HCT116 (cell line): ENCODE results near the gene MDM2. TPM values are rescaled to one million over a fixed set of nuclear protein-coding genes. Genes with fewer than 3 reads are reported as not detected.

Experiments used
- ATAC-seq: fragments of 200-7000 bp; cut with Tn5 transposase; 2 replicates; pipeline ENCODE4 v1.9.1; 2020; ENCODE audit warnings: mild to moderate bottlenecking, moderate library complexity
- BruUV-seq: library from RNA; stranded (reverse); fragments of 400-500 nt; replicated peaks from 2 replicates; lab custom pipeline; 2021; lab: Mats Ljungman, UMichigan
- CTCF ChIA-PET: fragments of 300-600 bp; sonication (Branson Sonifier 250); formaldehyde crosslinking; loops from one replicate; lab custom pipeline; 2021; ENCODE audit warnings: antibody characterized with exemption; lab: Charles Lee
- POLR2A ChIA-PET: fragments of 300-600, 350-600 bp; sonication (Branson Sonifier 250); formaldehyde crosslinking; loops from one replicate; lab custom pipeline; 2021; ENCODE audit warnings: antibody characterized with exemption; lab: Charles Lee
- RAD21 ChIA-PET, 2 experiments: fragments of 300-600 bp; sonication (Branson Sonifier 250); formaldehyde crosslinking; loops; one replicate each; lab custom pipeline; 2023; ENCODE audit warnings: low total read pairs in 2 of 2; ENCODE audit not compliant: uncharacterized antibody in 2 of 2, unreplicated experiment in 2 of 2, low non-redundant PET in 1 of 2; lab: Charles Lee
- DNase-seq: peaks from one replicate; pipeline ENCODE4 v3.0.0-alpha.2; 2010; ENCODE audit warnings: low read depth, low spot score
- H2AFZ ChIP-seq: fragments of 200-600 bp; shearing (Covaris generic), sonication (generic); 2 replicates; pipeline ENCODE4 v1.6.1; 2017; ENCODE audit warnings: low read depth, mixed run types, mixed read lengths, antibody characterized with exemption, low read length; ENCODE audit not compliant: poor library complexity, severe bottlenecking
- H3K27ac ChIP-seq: 2 replicates; pipeline ENCODE4 v1.5.1; 2012; ENCODE audit warnings: low read depth, low read length
- H3K27me3 ChIP-seq: fragments of 200-600 bp; sonication (generic); 2 replicates; pipeline ENCODE4 v1.6.1; 2016; ENCODE audit warnings: mixed run types, low read length, mixed read lengths; ENCODE audit not compliant: insufficient read depth
- H3K36me3 ChIP-seq, 2 experiments: fragments of 200-500 bp in 1 of 2; fragments of 200-600 bp in 1 of 2; sonication (Bioruptor generic) in 1 of 2; sonication (generic) in 1 of 2; 2 replicates each; pipeline versions ENCODE4 v1.5.1 to v1.6.1; 2014 to 2016; ENCODE audit warnings: low read length in 2 of 2, inconsistent platforms in 1 of 2, mixed read lengths in 1 of 2, mixed run types in 1 of 2; ENCODE audit not compliant: insufficient read depth in 2 of 2, control insufficient read depth in 1 of 2
- H3K4me1 ChIP-seq, 2 experiments: fragments of 200-600 bp in 1 of 2; sonication (generic) in 1 of 2; 2 replicates each; pipeline versions ENCODE4 v1.5.1 to v1.6.1; 2012 to 2017; ENCODE audit warnings: low read length in 2 of 2, inconsistent platforms in 1 of 2, mild to moderate bottlenecking in 1 of 2, mixed read lengths in 1 of 2, mixed run types in 1 of 2, moderate library complexity in 1 of 2; ENCODE audit not compliant: insufficient read depth in 2 of 2, control insufficient read depth in 1 of 2
- H3K4me2 ChIP-seq: fragments of 200-600 bp; sonication (generic); 2 replicates; pipeline ENCODE4 v1.6.1; 2017; ENCODE audit warnings: mixed run types, low read length, mixed read lengths
- H3K4me3 ChIP-seq, 2 experiments: fragments of 200-600 bp in 1 of 2; sonication (generic) in 1 of 2; replicated peaks in 1 of 2; 2 replicates each; pipeline ENCODE4 v1.5.1; 2011 to 2016; ENCODE audit warnings: low read length in 2 of 2, control low read depth in 1 of 2, low read depth in 1 of 2, mild to moderate bottlenecking in 1 of 2, mixed read lengths in 1 of 2, mixed run types in 1 of 2
- H3K79me2 ChIP-seq: fragments of 200-600 bp; sonication (generic); 2 replicates; pipeline ENCODE4 v1.6.1; 2017; ENCODE audit warnings: mild to moderate bottlenecking, mixed run types, low read length, moderate library complexity, mixed read lengths; ENCODE audit not compliant: insufficient read depth
- H3K9ac ChIP-seq: fragments of 200-600 bp; sonication (generic); 2 replicates; pipeline ENCODE4 v1.6.1; 2016; ENCODE audit warnings: low read length, mixed read lengths
- H3K9me2 ChIP-seq: fragments of 200-600 bp; sonication (generic), shearing (Covaris generic); 2 replicates; pipeline ENCODE4 v1.6.1; 2017; ENCODE audit warnings: mixed run types, mild to moderate bottlenecking, moderate library complexity; ENCODE audit not compliant: insufficient read depth
- H3K9me3 ChIP-seq, 2 experiments: fragments of 200-500 bp in 1 of 2; fragments of 200-600 bp in 1 of 2; sonication (Bioruptor generic) in 1 of 2; sonication (generic) in 1 of 2; 2 replicates each; pipeline ENCODE4 v1.6.1; 2014 to 2017; ENCODE audit warnings: low read length in 2 of 2, mixed read lengths in 2 of 2, inconsistent platforms in 1 of 2, low read depth in 1 of 2, mild to moderate bottlenecking in 1 of 2, mixed run types in 1 of 2, moderate library complexity in 1 of 2; ENCODE audit not compliant: control insufficient read depth in 1 of 2, insufficient read depth in 1 of 2
- H4K20me1 ChIP-seq: fragments of 200-600 bp; sonication (generic), shearing (Covaris generic); 2 replicates; pipeline ENCODE4 v1.6.1; 2017; ENCODE audit warnings: mixed run types, mild to moderate bottlenecking, moderate library complexity; ENCODE audit not compliant: insufficient read depth
- CEBPB ChIP-seq: IDR thresholded peaks from 2 replicates; pipeline ENCODE4 v1.6.1; 2012; ENCODE audit warnings: low read depth
- EGR1 ChIP-seq: IDR thresholded peaks from 2 replicates; pipeline ENCODE4 v1.6.1; 2012; ENCODE audit warnings: low read depth
- ELF1 ChIP-seq: IDR thresholded peaks from 2 replicates; pipeline ENCODE4 v1.6.1; 2012; ENCODE audit warnings: low read depth, borderline replicate concordance
- EZH2 ChIP-seq: fragments of 200-600 bp; sonication (generic); IDR thresholded peaks from 2 replicates; pipeline ENCODE4 v1.6.1; 2017; ENCODE audit warnings: antibody characterized with exemption, mixed run types
- EZH2phosphoT487 ChIP-seq: fragments of 200-600 bp; IDR thresholded peaks from 2 replicates; pipeline ENCODE4 v1.6.1; 2018; ENCODE audit warnings: antibody characterized with exemption, borderline replicate concordance
- FOSL1 ChIP-seq: IDR thresholded peaks from 2 replicates; pipeline ENCODE4 v1.6.1; 2012; ENCODE audit warnings: low read depth
- JUND ChIP-seq: IDR thresholded peaks from 2 replicates; pipeline ENCODE4 v1.6.1; 2012
- MAX ChIP-seq: IDR thresholded peaks from 2 replicates; pipeline ENCODE4 v1.6.1; 2012
- POLR2A ChIP-seq: IDR thresholded peaks from 2 replicates; pipeline ENCODE4 v1.7.0; 2011; ENCODE audit warnings: borderline replicate concordance; ENCODE audit not compliant: insufficient read depth, insufficient read length; ENCODE audit errors: extremely low read depth
- POLR2AphosphoS5 ChIP-seq: IDR thresholded peaks from 2 replicates; pipeline ENCODE4 v1.6.1; 2011; ENCODE audit warnings: mild to moderate bottlenecking, low read depth, low read length, moderate library complexity
- RAD21 ChIP-seq: IDR thresholded peaks from 2 replicates; pipeline ENCODE4 v1.6.1; 2012; ENCODE audit warnings: low read depth, mild to moderate bottlenecking
- SP1 ChIP-seq: IDR thresholded peaks from 2 replicates; pipeline ENCODE4 v1.6.1; 2012; ENCODE audit warnings: low read depth
- SRF ChIP-seq: IDR thresholded peaks from 2 replicates; pipeline ENCODE4 v1.6.1; 2012; ENCODE audit warnings: low read depth
- TCF7L2 ChIP-seq: IDR thresholded peaks from 2 replicates; pipeline ENCODE4 v1.7.0; 2011; ENCODE audit warnings: borderline replicate concordance, inconsistent platforms; ENCODE audit not compliant: insufficient read depth, insufficient read length; ENCODE audit errors: extremely low read depth
- ZBTB33 ChIP-seq: IDR thresholded peaks from 2 replicates; pipeline ENCODE4 v1.6.1; 2011; ENCODE audit warnings: mild to moderate bottlenecking, low read length, moderate library complexity; ENCODE audit not compliant: insufficient replicate concordance; ENCODE audit errors: extremely low read depth
- ZFX ChIP-seq: fragments of 450-650 bp; IDR thresholded peaks from 2 replicates; pipeline ENCODE4 v1.6.1; 2017
- ZNF274 ChIP-seq: fragments of 200-500 bp; sonication (Bioruptor generic); IDR thresholded peaks from 2 replicates; pipeline ENCODE4 v1.6.1; 2014; ENCODE audit warnings: mild to moderate bottlenecking, low read depth, low read length, inconsistent platforms
- intact Hi-C: fragments of 100-400 bp; cut with micrococcal nuclease; formaldehyde crosslinking; loops from 2 replicates; pipeline ENCODE4 v1.10.0; 2022
- total RNA-seq: library from RNA; stranded (reverse); gene quantifications from one replicate; pipeline ENCODE4 v1.2.1, GENCODE V29; 2021; ENCODE audit not compliant: unreplicated experiment
- TF ChIP-seq, protein P1 (sequence below): IDR thresholded peaks from 2 replicates; pipeline ENCODE4 v1.6.1; 2012; ENCODE audit warnings: low read depth
- TF ChIP-seq, protein P2 (sequence below): IDR thresholded peaks from 2 replicates; pipeline ENCODE4 v1.6.1; 2012

Gene MDM2
- total RNA-seq, 1 experiment from 2014 or later: 170 TPM

GRCh38 chr12:68893201-68893600, 85.2 kb downstream of the MDM2 start:
- no peak overlapping the region for H2AFZ ChIP-seq
- ChIA-PET CTCF (no interaction called here), POLR2A (no interaction called here), RAD21 (no interaction called here)
- BruUV-seq: no TSS peak
- no peak for DNase-seq
- no peak overlapping the region for H3K27ac ChIP-seq
- no peak for ATAC-seq
- H3K4me3 ChIP-seq: no peak overlapping the region
- no peaks in the 10 kb centered on the region for H3K27me3 ChIP-seq
- H4K20me1 ChIP-seq: no peaks in the 10 kb centered on the region
- no peaks in the 10 kb centered on the region for H3K9me2 ChIP-seq
- no peaks in the 10 kb centered on the region for H3K36me3 ChIP-seq
- H3K9me3 ChIP-seq: no peaks in the 10 kb centered on the region
- H3K4me2 ChIP-seq: no peak overlapping the region
- no peaks in the 10 kb centered on the region for H3K4me1 ChIP-seq
- H3K9ac ChIP-seq: no peak overlapping the region
- no peaks in the 10 kb centered on the region for H3K79me2 ChIP-seq
- TF ChIP-seq POLR2A: no peak
- TF ChIP-seq FOSL1: no peak
- TF ChIP-seq CEBPB: no peak
- TF ChIP-seq SRF: no peak
- no peak for TF ChIP-seq EZH2phosphoT487
- TF ChIP-seq POLR2AphosphoS5: no peak
- TF ChIP-seq SP1: no peak
- no peak for TF ChIP-seq ZBTB33
- TF ChIP-seq RAD21: no peak
- TF ChIP-seq ZFX: no peak
- TF ChIP-seq EZH2: no peak
- TF ChIP-seq JUND: no peak
- TF ChIP-seq ELF1: no peak
- TF ChIP-seq, protein P1, sequence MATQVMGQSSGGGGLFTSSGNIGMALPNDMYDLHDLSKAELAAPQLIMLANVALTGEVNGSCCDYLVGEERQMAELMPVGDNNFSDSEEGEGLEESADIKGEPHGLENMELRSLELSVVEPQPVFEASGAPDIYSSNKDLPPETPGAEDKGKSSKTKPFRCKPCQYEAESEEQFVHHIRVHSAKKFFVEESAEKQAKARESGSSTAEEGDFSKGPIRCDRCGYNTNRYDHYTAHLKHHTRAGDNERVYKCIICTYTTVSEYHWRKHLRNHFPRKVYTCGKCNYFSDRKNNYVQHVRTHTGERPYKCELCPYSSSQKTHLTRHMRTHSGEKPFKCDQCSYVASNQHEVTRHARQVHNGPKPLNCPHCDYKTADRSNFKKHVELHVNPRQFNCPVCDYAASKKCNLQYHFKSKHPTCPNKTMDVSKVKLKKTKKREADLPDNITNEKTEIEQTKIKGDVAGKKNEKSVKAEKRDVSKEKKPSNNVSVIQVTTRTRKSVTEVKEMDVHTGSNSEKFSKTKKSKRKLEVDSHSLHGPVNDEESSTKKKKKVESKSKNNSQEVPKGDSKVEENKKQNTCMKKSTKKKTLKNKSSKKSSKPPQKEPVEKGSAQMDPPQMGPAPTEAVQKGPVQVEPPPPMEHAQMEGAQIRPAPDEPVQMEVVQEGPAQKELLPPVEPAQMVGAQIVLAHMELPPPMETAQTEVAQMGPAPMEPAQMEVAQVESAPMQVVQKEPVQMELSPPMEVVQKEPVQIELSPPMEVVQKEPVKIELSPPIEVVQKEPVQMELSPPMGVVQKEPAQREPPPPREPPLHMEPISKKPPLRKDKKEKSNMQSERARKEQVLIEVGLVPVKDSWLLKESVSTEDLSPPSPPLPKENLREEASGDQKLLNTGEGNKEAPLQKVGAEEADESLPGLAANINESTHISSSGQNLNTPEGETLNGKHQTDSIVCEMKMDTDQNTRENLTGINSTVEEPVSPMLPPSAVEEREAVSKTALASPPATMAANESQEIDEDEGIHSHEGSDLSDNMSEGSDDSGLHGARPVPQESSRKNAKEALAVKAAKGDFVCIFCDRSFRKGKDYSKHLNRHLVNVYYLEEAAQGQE: no peak
- TF ChIP-seq ZNF274: no peak
- TF ChIP-seq, protein P2, sequence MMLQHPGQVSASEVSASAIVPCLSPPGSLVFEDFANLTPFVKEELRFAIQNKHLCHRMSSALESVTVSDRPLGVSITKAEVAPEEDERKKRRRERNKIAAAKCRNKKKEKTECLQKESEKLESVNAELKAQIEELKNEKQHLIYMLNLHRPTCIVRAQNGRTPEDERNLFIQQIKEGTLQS: no peak
- no peak for TF ChIP-seq TCF7L2
- no peak for TF ChIP-seq MAX
- TF ChIP-seq EGR1: no peak
- TF ChIP-seq, all 23 proteins: peak for 0
- intact Hi-C loops: no loop called here
